GM21576 (cell line): ENCODE data around the gene EPN1.

Source experiments
- ATAC-seq: cut with Tn5 transposase; IDR thresholded peaks from one replicate; pipeline ENCODE4 v1.9.1; 2021; ENCODE audit warnings: mild to moderate bottlenecking, moderate library complexity; ENCODE audit not compliant: unreplicated experiment

Gene EPN1

DNA sequence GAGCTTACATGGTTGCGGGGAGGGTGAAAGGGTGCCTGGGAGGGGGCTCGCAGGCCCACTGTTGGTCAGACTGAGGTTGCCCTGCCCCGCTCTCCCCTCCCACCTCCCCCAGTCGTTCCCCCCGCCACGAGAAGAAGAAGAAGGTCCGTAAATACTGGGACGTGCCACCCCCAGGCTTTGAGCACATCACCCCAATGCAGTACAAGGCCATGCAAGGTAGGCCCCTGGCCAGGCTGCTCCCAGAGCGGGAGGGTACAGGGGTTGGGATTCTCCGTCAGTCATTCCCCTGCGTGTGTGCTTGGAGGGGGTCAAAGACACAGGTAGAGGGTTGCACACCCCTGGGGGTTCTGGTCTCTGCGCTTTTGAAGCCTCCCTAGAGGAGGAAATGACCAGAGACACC is 14.6 kb upstream of the EPN1 start:
- ATAC-seq: no peak

DNA sequence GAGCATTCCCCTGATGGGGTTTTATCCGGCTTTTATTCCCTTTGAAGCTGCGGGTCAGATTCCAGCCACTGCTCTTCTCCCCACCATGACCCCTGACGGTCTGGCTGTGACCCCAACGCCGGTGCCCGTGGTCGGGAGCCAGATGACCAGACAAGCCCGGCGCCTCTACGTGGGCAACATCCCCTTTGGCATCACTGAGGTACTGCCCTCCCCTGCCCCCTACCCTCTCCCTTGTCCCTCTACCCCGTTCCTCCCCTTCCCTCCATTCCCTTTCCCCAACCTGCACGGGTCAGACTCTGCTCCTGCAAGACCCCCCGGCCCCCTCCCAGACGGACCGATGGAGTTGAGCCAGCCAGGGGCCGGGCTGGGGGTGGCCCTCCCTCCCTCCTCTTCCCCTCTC is 14.0 kb upstream of the EPN1 start:
- no peak for ATAC-seq

DNA sequence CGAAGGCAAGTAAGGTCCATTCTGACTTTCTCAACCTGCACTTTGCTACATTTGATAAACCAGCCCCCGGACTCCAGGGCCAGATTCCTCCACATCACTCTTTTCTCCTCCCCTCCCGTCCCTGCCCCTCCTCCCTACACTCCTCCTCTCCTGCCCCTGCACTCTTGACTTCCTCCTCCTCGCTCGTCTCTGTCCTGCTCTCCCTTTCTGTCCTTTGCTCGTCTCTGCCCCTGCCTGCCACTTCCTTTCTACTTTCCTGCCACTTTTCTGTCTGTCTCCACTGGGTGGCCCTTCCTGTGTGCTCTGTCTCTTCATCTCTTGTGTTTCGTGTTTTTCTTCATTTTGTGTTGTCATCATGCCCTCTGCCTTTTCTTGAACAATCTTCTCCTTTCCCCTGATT is 13.2 kb upstream of the EPN1 start:
- ATAC-seq: no peak

DNA sequence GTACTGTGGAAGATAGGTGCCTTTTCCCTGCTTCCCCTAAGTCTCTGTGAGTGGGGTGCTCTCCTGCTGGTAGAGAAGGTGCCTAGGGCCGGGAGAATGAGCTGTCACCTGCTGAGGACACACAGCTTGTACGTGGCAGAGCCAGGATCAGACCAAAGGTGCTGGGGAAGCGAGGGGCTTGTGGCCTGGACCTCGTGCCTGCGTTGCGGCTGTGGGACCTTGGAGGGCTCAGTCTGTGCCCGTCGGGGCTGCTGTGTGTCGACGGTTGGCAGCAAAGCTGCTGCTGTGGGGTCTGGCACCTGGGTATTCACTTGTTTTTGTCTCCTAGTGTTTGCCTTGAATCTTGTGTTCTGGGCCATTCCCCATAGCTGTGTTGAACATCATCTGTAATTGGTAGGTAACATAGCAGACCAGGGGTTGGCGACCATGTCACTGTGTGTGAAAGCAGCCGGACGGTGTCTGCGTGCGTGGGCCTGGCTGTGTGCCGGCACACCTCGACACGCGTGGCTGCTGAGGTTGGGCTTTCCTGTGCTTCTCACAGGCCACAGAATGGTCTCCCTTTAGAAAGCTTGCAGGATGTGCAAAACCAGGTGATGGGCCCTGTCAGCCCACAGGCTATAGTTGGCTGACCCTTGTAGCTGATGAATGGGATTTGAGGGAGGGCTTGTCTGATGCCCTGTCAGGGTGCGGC is 11.0 kb upstream of the EPN1 start:
- no peak for ATAC-seq

DNA sequence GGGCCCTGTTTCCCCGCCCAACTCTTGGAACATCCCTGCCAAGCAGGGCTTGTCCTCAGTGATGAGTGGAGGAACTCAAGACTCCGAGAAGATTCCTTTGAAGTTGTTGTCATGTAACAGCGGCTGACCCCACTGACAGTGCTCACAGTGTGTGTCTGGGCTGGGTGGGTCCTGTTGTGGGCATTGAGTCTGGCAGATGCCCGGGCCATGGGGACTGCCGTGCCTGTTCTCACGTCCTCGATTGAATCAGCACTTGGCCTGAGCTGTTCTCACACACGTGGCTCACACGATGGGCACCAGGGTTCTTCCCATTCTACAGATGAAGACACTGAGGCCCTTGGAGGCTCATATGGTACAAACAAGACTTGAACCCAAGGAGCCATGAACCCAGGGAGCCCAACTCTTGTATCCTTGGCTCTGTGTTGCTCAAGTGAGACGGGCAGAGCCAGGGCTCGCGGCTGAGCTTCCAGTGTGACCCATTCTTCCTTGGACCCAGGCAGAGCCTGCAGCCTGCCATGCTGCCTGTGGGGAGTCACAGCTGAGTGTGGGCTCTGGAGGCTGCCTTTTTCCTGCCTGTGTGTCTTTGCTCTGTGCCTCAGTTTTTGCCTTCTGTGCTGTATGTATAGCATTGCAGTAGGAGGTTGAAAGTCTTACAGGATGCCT is 8.6 kb upstream of the EPN1 start:
- ATAC-seq: no peak

DNA sequence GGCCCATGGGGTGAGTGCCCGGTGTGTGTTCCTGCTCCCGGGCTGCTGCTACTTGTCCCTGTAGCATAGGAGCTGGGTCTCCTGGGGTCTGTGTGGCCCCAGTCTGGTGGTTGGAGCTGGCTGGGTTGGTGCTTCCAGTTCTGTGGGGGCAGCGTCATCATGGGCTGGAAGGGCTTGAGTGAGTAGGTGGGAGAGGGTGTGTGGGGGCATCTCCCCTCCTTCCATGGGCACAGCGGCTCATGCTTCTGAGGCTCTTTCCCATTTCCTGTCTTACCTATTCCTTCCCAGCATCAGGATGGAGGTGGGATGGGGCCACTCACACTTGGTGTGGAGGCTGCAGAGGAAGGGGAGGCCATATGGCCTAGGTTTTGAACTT is 8.0 kb upstream of the EPN1 start:
- no peak for ATAC-seq

DNA sequence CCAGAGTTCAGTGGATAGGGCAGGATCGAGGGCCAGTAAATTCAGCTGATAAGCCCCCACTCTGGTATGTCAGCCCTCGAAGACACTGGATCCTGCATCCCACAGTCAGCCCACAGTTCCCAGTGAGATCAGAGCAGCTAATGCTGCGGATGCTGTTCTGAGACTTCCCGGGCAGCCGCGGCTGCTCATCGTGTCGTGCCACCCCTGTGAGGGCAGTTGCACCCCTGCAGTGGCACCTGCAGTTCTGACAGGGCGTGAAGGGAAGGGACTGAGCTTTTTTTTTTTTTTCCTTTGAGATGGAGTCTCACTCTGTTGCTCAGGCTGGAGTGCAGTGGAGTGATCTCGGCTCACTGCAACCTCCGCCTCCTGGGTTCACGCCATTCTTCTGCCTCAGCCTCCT is 7.5 kb upstream of the EPN1 start:
- ATAC-seq: no peak

DNA sequence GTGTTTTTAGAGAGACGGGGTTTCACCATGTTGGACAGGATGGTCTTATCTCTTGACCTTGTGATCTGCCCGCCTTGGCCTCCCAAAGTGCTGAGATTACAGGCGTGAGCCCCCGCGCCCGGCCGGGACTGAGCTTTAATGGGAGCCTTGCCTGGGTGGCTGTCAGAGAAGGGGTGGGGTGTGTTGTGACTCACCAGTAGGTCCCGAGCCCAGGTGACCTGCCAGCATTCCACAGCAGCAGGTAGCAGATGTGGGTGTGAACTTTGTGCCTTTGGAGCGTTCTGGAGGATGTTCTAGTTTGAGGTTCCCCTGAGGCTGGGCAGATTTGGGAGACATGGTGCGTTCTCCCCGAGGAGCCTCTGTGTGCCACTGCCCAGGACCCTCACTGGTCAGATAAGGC is 7.1 kb upstream of the EPN1 start:
- no peak for ATAC-seq

DNA sequence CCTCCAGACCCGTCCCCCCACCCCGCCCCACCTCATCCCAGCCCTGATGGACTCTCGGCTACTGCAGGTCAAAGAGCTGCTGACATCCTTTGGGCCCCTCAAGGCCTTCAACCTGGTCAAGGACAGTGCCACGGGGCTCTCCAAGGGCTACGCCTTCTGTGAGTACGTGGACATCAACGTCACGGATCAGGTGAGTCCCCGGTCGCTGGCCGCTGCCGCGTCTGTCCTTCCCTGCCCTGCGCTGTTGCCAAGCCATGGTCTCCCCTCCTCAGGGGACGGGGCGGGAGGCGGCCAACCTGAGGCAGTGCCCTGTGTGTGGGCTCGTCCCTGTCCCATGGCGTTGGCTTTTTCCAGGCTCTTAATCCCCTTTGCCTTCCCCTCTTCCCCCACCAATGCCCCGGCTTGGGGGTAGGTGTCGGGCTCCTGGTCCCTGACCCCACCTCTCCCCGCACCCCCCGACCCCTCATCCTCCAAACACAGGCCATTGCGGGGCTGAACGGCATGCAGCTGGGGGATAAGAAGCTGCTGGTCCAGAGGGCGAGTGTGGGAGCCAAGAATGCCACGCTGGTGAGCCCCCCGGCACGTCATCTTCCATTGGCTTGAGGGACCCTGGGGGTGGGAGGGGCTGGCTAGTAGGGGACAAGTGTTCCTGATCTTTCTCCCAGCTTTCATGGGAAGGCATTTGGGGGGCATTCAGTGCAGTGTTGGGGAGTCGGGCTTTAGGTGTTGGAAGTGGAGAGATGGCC is 6.2 kb upstream of the EPN1 start:
- ATAC-seq: no peak

DNA sequence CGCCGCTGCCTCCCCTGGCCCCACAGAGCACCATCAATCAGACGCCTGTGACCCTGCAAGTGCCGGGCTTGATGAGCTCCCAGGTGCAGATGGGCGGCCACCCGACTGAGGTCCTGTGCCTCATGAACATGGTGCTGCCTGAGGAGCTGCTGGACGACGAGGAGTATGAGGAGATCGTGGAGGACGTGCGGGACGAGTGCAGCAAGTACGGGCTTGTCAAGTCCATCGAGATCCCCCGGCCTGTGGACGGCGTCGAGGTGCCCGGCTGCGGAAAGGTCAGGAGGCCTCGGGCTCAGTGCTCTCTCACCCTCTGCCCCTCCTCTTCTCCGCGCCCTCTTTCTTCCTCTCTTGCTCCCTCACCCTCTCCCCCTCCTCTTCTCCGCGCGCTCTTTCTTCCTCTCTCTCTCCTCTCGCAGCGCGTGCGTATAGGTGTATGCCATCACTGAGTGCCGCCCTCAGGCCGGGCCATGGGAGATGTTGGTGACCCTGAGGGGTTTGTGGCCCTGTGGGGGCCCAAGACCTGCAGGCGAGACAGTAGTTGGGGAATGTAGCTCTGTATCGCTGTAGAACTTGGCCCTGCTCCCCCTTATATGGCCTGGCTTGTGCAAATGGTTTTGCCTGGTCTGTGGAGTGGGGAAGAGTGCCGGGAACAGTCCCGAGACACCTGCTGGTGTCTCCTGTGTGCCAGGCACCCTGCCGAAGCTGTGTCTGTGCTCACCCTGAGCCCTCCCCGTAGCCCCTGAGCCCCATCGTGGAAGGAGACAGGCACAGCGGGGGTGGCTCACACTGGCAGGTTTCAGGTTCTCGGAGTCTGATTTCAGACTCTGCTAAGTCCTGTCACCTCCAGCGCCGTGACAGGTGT is 5.4 kb upstream of the EPN1 start:
- no peak for ATAC-seq

DNA sequence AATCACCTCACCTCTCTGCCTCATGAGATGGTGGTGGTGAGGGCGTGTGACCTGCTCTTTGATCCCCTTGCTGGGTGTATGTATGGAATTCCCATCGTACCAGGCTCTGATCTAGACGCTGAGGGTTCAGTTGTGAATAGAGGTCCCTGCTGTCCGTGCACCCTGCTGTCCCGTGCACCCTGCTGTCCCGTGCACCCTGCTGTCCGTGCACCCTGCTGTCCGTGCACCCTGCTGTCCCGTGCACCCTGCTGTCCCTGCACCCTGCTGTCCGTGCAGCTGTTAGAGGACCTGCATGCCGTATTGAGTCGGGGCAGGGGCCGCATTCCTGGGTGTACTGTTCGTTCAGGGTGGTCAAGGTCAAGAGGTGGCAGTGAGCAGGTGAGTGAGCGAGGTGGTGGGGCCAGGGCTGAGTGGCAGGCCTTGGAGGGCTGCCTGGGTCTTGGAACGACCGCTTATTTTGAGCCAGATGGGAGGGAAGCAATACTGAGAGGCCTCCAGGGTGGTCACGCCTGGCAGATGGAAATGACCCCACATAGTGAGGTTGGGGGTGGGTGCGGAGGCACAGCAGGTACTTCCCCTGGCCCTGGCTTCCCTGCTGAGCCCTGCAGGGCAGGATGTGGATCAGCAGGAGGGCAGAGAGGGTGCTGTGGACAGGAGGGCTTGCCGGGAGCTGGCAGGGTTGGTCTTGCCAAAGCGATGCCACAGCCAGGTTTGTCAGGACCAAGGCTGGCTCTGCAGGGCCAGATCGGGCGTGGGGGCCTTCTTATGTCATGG is 4.6 kb upstream of the EPN1 start:
- ATAC-seq: no peak

DNA sequence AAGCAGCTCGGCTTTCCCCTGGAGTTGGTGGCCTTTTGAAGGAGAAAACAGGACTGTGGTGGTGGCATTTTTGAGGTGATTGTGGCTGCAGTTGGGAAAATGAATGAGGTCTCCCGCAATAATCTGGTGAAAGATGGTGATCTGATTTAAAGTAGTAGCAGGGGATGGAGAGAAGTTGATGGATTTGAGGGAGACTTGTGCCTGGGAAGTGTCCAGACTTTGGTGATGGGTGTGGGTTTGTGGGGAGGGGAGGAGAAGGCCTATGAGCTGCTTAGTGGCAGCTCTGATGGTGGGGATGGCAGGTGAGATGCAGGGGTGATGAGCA is 4.0 kb upstream of the EPN1 start:
- no peak for ATAC-seq

DNA sequence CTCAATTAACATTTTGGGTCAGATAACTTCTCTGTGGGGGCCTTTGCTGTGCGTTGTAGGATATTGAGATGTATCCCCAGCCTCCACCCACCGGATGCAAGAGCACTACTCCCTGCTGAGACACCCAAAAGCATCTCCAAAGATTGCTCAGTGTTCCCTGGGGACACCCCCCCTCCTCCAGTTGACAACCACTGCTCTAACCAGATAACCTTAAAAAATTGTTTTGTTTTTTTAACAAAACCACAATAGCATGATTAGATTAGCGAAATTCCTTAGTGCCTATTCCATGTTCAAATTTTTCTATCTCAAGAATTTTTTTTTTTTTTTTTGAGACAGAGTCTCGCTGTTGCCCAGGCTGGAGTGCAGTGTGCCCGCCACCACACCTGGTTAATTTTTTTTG is 2.6 kb upstream of the EPN1 start:
- ATAC-seq: no peak

DNA sequence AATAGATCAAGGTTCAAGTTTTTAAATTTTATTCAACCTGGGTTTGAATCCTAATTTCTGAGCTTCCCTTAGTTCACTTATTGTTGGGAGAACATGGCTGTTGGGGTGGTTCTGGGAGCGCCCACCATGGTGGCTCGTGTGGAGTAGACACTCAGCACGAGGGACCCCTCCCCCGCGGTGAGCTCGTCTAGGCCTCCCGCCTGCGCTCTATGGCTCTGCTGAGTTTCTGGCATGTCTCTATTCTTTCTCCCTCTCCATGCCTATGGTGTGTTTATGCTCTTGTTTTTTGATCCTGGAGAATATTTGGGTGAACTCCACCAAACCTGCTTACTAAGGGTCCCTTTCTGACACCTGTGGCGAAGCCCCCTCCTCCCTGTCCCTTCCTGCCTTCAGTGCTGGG is 1.6 kb upstream of the EPN1 start:
- ATAC-seq: no peak

DNA sequence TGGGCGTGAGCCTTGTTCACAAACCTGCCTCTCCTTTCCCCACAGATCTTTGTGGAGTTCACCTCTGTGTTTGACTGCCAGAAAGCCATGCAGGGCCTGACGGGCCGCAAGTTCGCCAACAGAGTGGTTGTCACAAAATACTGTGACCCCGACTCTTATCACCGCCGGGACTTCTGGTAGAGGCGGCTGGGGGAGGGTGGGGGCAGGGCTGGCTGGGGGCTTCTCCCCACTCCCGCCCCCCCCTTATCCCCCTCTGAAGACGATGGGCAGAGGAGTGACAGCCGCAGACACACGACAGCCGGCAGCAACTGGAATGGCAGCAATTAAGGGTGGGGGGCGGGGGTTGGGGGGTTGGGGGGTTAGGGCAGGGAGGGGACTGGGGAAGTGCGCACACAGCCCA is 1.1 kb upstream of the EPN1 start:
- no peak for ATAC-seq

DNA sequence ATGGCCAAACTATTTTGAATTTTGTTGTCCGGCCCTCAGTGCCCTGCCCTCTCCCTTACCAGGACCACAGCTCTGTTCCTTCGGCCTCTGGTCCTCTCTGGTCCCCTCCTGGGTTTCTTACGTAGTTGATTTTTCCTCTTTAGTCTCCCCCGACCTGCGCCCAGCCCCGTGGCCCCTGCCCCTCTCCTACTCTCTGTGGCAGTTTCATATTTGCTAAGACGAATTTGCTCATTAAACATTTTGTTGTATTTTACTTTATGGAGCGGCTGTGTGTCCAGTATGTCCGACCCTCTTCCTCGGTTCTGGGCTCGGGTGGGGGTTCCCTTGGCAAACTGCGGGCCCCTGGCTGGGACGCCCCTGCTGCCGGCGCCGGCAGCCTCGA is 576 bp upstream of the EPN1 start:
- ATAC-seq: no peak

DNA sequence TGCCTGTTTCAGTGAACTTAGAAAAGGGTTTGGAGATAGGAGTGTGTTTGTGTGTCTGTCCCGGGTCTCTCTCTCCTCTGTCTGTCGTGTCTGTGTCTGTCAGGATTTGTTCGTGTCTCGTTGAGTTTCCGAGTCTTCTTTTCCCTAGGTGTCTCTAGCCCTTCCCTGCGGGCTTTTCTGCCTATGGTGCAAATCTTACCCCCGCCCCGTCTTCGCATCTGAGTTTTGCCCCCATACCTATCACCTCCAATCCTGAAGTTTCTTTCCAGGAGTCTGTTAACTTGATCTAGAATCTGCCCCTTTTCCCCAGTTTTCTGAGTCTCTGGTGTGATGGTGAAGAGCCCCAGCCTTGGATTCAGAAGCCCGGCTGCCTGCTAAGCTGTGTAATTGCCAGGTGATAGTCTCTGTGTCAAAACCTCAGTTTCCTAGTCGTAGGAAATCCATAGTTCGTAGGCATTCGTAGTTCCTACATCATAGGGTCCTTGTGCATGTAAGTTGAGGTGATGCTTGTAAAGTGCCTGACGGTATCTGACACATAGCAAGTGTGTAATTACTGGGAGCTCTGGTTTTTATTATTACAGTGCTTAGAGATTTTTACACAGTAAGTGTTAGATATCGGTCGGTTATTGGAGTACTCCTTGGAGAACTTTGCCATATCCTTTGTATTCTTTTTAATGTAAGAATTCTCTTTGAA is 782 bp downstream of the EPN1 start:
- no peak for ATAC-seq

DNA sequence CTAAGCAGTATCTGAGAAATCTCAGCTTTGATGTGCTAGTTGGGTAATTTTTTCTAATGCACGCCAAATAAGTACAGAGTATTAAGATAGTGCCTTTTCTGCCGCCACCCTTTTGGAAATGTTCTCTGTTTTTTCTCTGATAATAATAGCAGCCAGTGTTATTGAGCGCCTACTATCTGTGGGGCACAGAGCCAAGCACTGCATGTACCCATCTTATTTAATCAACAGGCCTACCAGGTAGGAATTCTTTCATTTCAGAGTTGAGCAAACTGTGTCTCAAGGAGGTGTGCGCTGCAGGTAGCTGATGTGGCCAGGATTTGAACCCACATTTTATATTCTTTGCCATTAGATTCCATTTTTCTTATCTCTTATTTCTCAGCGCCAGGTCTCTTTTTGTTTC is 1.4 kb downstream of the EPN1 start:
- no peak for ATAC-seq

DNA sequence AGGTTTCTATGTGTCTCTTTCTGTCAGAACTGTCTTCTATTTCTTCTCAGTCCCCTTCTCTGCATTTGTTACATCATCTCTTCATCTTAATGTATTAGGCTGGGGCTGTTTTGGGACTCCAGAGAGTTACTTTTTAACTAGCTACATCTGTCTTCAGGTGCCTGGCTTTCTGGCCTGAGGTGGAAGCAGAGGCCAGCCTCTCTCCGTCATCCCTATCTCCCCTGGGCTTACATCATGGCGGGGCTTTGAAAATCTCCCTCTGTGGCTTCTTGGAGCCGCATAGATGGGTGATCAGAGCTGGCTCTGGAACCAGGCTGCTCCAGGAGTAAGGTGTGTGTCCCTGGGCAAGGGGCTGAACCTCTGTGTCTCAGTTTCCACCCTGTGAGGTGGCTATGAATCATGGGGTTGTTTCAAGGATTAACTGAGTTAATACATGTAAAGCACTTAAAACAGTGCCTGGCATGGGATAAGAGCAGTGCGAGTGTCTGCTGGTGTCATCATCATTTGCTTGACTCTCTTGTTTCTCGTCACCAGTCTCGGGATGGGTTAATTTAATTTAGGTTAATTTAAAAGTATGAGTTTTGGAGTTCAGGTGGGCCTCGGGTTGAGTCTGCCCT is 2.0 kb downstream of the EPN1 start:
- ATAC-seq: no peak

DNA sequence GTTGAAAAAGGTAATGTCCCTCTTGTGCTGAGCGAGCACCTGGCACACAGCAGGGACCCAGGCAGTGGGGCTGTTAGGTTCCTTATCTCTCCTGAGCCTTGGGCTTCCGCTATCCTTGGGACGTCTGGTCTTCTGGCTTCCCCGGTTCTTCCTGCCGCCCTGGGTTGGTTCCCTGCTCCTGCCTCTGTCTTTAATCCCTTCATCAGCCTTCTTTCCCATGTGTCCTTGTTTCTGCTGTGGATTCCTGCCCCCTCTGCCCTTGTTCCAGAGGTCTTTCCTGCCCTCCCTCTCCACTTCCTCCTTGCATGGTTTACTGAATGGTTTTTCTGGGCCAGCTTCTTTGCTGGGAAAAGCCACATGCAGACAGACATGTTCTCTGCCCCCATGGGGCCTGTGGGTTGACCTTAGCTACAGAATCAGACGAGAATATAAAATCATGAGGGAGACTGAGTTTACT is 2.6 kb downstream of the EPN1 start:
- ATAC-seq: no peak
